ENCODE results near the gene LILRB3.
"Not testable (repeated sequence)": the region's sequence is repeated elsewhere in the genome, so short reads cannot be mapped to it uniquely, and the experiment has no call there.

LILRB3 gene

DNA sequence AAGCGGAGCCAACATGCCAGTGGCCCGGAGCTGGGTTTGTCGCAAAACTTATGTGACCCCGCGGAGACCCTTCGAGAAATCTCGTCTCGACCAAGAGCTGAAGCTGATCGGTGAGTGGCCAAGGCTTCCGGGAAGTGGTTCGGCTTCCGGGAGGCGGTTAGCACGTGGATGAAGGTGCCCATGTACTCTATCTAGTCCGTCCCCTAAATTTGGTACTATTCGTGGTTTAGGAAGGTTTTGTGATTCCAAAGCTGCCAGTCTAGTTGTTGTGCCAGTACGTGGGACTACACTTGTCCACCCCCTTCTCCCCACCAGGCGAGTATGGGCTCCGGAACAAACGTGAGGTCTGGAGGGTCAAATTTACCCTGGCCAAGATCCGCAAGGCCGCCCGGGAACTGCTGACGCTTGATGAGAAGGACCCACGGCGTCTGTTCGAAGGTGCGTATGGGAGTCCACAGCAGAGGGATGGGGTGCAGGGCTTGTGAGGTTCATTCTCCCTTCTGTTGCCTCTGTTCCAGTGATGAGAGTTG lies 21.6 kb downstream of the LILRB3 start:
- peak overlapping the region; percentile 97 for H3K27ac ChIP-seq (ENCODE audit: low read depth, low read length, severe bottlenecking)
- no peaks in the 10 kb centered on the region for H3K9me3 ChIP-seq (ENCODE audit: control insufficient read depth, low read length)
- H3K4me3 ChIP-seq (ENCODE audit: extremely low read depth, insufficient read depth, low read length, poor library complexity, severe bottlenecking): peak overlapping the region; percentile 81
- H3K36me3 ChIP-seq (ENCODE audit: control insufficient read depth, insufficient read depth, low read length): peaks cover 58% of the 10 kb centered on the region
- peaks cover 22% of the 10 kb centered on the region for H3K4me1 ChIP-seq (ENCODE audit: control insufficient read depth, insufficient read depth, low read length, poor library complexity, severe bottlenecking)
- 5 to 6% methylated on average over 20 to 21 of the region's 28 CpGs for WGBS, 2 experiments (ENCODE audit: insufficient coverage in 2 of 2)

DNA sequence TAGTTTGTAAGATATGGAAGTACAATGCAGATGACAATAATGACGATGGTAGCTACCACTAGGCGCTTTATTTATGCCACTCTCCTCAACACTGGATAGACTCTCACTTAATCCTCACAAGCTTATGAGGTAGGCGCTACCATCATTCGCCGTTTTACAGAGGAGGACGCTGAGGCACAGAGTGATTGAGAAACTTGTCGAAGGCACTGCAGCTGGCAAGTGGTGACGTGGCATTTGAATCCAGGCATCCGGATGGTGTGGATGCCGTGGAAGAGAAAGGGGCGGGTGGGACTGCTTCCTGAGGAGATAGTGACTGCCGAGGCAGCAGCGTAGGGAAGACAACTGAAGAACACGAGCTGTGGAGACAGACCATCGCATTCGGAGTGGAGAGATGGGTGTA lies 23.4 kb downstream of the LILRB3 start:
- peaks cover 53% of the 10 kb centered on the region for H3K36me3 ChIP-seq (ENCODE audit: control insufficient read depth, insufficient read depth, low read length)
- WGBS, 2 experiments (ENCODE audit: insufficient coverage in 2 of 2): 96% methylated on average over 13 to 14 of the region's 16 CpGs
- H3K27ac ChIP-seq (ENCODE audit: low read depth, low read length, severe bottlenecking): no peak overlapping the region
- no peak overlapping the region for H3K4me3 ChIP-seq (ENCODE audit: extremely low read depth, insufficient read depth, low read length, poor library complexity, severe bottlenecking)
- H3K4me1 ChIP-seq (ENCODE audit: control insufficient read depth, insufficient read depth, low read length, poor library complexity, severe bottlenecking): peaks cover 19% of the 10 kb centered on the region
- no peaks in the 10 kb centered on the region for H3K9me3 ChIP-seq (ENCODE audit: control insufficient read depth, low read length)

DNA sequence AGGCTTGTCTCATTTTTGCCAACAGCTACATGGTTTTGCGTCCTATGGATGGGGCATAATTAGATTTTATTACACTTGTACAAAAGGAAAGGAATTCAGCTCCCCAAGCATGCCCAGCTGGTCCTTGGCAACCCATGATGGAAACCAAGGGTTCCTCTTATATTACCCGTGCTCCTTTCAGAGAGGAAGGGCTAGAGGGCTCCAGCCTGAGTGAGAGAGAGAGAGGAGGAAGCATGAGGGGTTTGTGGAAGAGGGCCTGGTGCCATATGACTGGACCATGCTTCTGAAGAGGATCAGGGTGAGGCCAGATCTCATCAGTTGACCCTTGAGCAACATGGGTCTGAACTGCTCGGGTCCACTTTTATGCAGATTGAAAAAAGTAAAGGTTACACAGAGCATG lies 25.7 kb downstream of the LILRB3 start:
- Histone ChIP-seq H3K4me3 (ENCODE audit: extremely low read depth, insufficient read depth, low read length, poor library complexity, severe bottlenecking) (no peak overlapping the region), H3K27ac (ENCODE audit: low read depth, low read length, severe bottlenecking) (no peak overlapping the region), H3K36me3 (ENCODE audit: control insufficient read depth, insufficient read depth, low read length) (peaks cover 52% of the 10 kb centered on the region), H3K4me1 (ENCODE audit: control insufficient read depth, insufficient read depth, low read length, poor library complexity, severe bottlenecking) (peaks cover 11% of the 10 kb centered on the region), H3K9me3 (ENCODE audit: control insufficient read depth, low read length) (no peaks in the 10 kb centered on the region)
- 90 to 100% methylated on average over 2 of the region's 3 CpGs for WGBS, 2 experiments (ENCODE audit: insufficient coverage in 2 of 2)

DNA sequence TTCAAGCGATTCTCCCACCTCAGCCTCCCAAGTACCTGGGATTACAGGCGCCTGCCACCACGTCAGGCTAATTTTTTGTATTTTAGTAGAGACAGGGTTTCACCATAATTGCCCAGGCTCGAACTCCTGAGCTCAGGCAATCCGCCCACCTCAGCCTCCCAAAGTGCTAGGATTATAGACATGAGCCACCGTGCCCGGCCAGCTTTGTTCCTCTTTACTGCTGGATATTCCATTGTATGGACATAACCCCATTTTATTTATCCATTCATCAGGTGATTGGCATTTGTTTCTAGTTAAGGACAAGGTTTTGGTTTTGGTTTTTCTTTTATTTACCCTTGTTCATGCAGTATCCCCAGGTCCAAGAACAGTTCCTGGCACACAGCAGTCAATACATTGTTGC lies 26.3 kb downstream of the LILRB3 start:
- Histone ChIP-seq H3K9me3 (ENCODE audit: control insufficient read depth, low read length) (no peaks in the 10 kb centered on the region), H3K27ac (ENCODE audit: low read depth, low read length, severe bottlenecking) (no peak overlapping the region), H3K4me1 (ENCODE audit: control insufficient read depth, insufficient read depth, low read length, poor library complexity, severe bottlenecking) (peaks cover 8% of the 10 kb centered on the region), H3K36me3 (ENCODE audit: control insufficient read depth, insufficient read depth, low read length) (peaks cover 46% of the 10 kb centered on the region), H3K4me3 (ENCODE audit: extremely low read depth, insufficient read depth, low read length, poor library complexity, severe bottlenecking) (no peak overlapping the region)
- WGBS, 2 experiments (ENCODE audit: insufficient coverage in 2 of 2): 92% methylated on average over 4 of the region's 7 CpGs; no CpG with 5 or more reads in 1 of the 2 experiments

DNA sequence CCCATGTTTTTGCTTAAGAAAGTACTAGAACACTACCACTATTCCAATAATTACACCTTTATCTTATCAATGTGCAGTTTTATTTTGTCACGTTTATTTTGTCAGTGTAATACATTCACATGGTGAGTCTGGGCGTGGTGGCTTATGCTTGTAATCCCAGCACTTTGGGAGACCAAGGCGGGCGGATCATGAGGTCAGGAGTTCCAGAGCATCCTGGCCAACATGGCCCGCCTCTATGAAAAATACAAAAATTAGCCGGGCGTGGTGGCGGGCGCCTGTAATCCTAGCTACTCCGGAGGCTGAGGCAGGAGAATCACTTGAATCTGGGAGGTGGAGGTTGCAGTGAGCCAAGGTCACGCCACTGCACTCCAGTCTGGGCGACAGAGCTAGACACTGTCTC lies 28.3 kb downstream of the LILRB3 start:
- peaks cover 41% of the 10 kb centered on the region for H3K36me3 ChIP-seq (ENCODE audit: control insufficient read depth, insufficient read depth, low read length)
- not testable (repeated sequence) for H3K27ac ChIP-seq (ENCODE audit: low read depth, low read length, severe bottlenecking)

DNA sequence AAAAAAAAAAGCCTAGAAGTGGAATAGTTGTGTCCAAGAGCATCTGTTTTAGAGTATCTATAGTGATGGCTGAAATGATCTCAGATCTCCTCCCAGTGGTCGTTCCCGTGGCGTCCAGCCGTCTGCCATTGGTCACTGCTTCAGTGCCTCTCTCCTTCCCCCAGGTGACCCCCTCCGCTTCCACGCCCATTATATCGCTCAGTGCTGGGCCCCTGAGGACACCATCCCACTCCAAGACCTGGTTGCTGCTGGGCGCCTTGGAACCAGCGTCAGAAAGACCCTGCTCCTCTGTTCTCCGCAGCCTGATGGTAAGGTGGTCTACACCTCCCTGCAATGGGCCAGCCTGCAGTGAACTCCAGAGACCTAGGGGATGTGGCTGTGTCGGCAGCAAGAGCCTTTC lies 29.8 kb downstream of the LILRB3 start:
- 91 to 97% methylated on average over 5 to 11 of the region's 11 CpGs for WGBS, 2 experiments (ENCODE audit: insufficient coverage in 2 of 2)
- Histone ChIP-seq H3K4me1 (ENCODE audit: control insufficient read depth, insufficient read depth, low read length, poor library complexity, severe bottlenecking) (peaks cover 8% of the 10 kb centered on the region), H3K4me3 (ENCODE audit: extremely low read depth, insufficient read depth, low read length, poor library complexity, severe bottlenecking) (no peak overlapping the region), H3K27ac (ENCODE audit: low read depth, low read length, severe bottlenecking) (no peak overlapping the region), H3K9me3 (ENCODE audit: control insufficient read depth, low read length) (no peaks in the 10 kb centered on the region), H3K36me3 (ENCODE audit: control insufficient read depth, insufficient read depth, low read length) (peaks cover 44% of the 10 kb centered on the region)

More for the DNA sequence above, 28.3 kb downstream of the LILRB3 start:
- 90 to 97% methylated on average over 10 to 12 of the region's 12 CpGs for WGBS, 2 experiments (ENCODE audit: insufficient coverage in 2 of 2)
- H3K9me3 ChIP-seq (ENCODE audit: control insufficient read depth, low read length); H3K4me1 ChIP-seq (ENCODE audit: control insufficient read depth, insufficient read depth, low read length, poor library complexity, severe bottlenecking); H3K4me3 ChIP-seq (ENCODE audit: extremely low read depth, insufficient read depth, low read length, poor library complexity, severe bottlenecking): not testable (repeated sequence)

DNA sequence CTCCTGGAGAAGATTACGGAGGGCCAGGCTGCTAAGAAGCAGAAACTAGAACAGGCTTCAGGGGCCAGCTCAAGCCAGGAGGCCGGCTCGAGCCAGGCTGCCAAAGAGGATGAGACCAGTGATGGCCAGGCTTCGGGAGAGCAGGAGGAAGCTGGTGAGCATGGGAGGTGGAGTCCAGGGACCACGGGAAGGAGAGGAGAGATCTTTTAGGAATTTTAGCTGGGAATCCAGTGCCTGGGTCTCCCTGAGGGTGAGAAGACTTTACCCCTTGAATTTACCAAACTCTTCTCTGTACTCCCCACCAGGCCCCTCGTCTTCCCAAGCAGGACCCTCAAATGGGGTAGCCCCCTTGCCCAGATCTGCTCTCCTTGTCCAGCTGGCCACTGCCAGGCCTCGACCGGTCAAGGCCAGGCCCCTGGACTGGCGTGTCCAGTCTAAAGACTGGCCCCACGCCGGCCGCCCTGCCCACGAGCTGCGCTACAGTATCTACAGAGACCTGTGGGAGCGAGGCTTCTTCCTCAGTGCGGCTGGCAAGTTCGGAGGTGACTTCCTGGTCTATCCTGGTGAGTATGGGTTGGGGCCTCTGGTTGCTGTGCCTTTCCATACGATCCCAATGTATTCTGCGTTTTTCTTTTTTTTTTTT lies 30.9 kb downstream of the LILRB3 start:
- peak overlapping the region; percentile 99 for H3K27ac ChIP-seq (ENCODE audit: low read depth, low read length, severe bottlenecking)
- peaks cover 47% of the 10 kb centered on the region for H3K36me3 ChIP-seq (ENCODE audit: control insufficient read depth, insufficient read depth, low read length)
- H3K4me1 ChIP-seq (ENCODE audit: control insufficient read depth, insufficient read depth, low read length, poor library complexity, severe bottlenecking): peaks cover 17% of the 10 kb centered on the region
- H3K4me3 ChIP-seq (ENCODE audit: extremely low read depth, insufficient read depth, low read length, poor library complexity, severe bottlenecking): peak overlapping the region; percentile 70
- 66 to 68% methylated on average over 13 to 16 of the region's 19 CpGs for WGBS, 2 experiments (ENCODE audit: insufficient coverage in 2 of 2)
- no peaks in the 10 kb centered on the region for H3K9me3 ChIP-seq (ENCODE audit: control insufficient read depth, low read length)

DNA sequence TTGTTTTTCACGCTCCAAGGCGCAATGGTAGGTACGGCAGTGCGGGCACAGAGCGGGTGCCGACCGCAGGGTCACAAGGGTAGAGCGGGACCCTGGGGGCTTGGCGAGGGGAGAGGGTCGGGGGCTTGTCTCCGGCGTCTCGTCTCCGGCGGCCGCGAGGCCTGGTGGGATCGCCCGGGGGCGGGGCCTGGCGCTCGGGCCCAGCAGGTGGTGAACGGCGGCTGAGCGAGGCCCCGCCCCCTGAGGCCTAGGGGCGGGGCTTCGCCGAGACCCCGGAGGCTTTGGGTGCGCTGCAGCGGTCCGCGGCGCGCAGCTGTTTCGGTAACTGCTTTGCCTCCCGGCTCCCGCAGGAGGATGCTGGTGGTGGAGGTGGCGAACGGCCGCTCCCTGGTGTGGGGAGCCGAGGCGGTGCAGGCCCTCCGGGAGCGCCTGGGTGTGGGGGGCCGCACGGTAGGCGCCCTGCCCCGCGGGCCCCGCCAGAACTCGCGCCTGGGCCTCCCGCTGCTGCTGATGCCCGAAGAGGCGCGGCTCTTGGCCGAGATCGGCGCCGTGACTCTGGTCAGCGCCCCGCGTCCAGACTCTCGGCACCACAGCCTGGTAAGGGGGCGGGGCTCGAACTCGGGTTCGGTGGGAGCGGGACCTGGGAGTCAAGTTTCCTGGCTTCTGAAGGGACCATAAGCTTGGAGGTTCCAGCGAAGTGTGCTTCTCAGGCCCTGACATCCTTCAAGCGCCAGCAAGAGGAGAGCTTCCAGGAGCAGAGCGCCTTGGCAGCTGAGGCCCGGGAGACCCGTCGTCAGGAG lies 31.6 kb downstream of the LILRB3 start, which contains the start of gene TSEN34:
TSS of gene TSEN34 (plus strand) at position 298 of the 800 bp plus-strand sequence. CDS start at position 355, 57 bp downstream.
- H3K36me3 ChIP-seq (ENCODE audit: control insufficient read depth, insufficient read depth, low read length): peaks cover 55% of the 10 kb centered on the region
- no peaks in the 10 kb centered on the region for H3K9me3 ChIP-seq (ENCODE audit: control insufficient read depth, low read length)
- peaks cover 17% of the 10 kb centered on the region for H3K4me1 ChIP-seq (ENCODE audit: control insufficient read depth, insufficient read depth, low read length, poor library complexity, severe bottlenecking)
- H3K4me3 ChIP-seq (ENCODE audit: extremely low read depth, insufficient read depth, low read length, poor library complexity, severe bottlenecking): peak within 1 kb of the TSS; percentile 70
- 0 to 1% methylated on average over 44 to 58 of the region's 77 CpGs for WGBS, 2 experiments (ENCODE audit: insufficient coverage in 2 of 2)
- H3K27ac ChIP-seq (ENCODE audit: low read depth, low read length, severe bottlenecking): peak within 1 kb of the TSS; percentile 99

DNA sequence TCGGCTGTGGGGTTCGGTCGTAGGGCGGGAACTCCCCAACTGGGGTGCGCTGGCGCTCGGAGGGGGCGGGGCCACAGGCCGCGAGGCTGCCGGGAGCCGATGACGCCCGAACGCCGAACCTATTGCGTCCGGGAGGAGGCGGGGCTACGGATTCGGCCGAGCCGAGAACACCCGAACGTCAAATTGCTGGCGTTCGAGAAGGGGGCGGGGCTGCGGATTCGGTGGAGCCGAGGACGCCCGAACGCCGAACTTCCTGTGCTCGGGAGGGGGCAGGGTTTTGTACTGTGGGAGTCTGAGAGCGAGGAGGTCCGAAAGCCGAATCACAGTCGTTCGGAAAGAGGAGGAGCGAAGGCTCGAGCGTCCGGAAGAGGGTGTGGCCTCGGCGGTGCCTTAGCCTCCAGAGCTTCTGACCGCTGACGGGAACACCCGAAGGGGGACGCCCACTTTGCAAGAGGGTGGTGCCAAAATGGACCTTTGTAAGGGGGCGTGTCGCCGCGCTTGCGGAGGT lies 32.2 kb downstream of the LILRB3 start:
- WGBS, 2 experiments (ENCODE audit: insufficient coverage in 2 of 2): 0 to 2% methylated on average over 47 to 53 of the region's 56 CpGs
- peak overlapping the region; percentile 70 for H3K4me3 ChIP-seq (ENCODE audit: extremely low read depth, insufficient read depth, low read length, poor library complexity, severe bottlenecking)
- peak overlapping the region; percentile 99 for H3K27ac ChIP-seq (ENCODE audit: low read depth, low read length, severe bottlenecking)
- no peaks in the 10 kb centered on the region for H3K9me3 ChIP-seq (ENCODE audit: control insufficient read depth, low read length)
- H3K36me3 ChIP-seq (ENCODE audit: control insufficient read depth, insufficient read depth, low read length): peaks cover 54% of the 10 kb centered on the region
- H3K4me1 ChIP-seq (ENCODE audit: control insufficient read depth, insufficient read depth, low read length, poor library complexity, severe bottlenecking): peaks cover 17% of the 10 kb centered on the region

DNA sequence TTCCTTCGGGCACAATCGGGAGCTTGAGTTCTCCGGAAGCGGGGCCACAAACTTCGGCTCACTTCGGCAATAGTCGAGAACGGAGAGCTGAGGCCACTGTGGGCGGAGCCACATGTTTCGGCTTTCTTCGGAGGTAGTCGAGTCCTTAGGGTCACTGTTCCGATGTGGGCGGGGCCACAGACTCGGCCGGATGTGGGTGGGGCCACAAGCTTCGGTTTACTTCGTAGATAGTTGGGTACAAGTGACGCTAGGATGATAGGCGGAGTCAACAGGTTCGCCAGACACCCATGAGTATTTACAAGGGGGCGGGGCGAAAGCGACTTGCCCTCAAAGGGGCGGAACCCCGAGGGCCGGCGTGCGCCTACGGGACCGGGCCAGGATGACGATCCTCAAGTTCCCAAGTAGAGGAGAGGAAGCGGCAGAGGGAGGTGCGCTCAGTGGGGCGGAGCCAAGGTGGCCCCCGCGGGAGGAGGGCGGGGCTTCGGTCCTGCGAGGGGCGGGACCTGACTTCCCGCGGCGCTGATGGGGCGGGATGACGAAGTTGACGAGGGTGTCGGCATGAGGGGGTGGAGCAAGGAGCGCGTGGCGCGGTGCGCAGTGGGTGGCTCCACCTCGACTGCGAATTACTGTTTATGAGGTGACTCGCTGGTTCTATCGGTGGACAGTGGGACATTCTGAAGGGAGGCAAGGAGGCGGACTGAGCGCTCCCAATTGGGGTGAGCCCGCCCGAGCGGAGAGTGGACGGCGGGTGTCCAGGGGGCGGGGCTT lies 32.9 kb downstream of the LILRB3 start:
- Histone ChIP-seq H3K4me1 (ENCODE audit: control insufficient read depth, insufficient read depth, low read length, poor library complexity, severe bottlenecking) (peaks cover 17% of the 10 kb centered on the region), H3K36me3 (ENCODE audit: control insufficient read depth, insufficient read depth, low read length) (peaks cover 54% of the 10 kb centered on the region), H3K9me3 (ENCODE audit: control insufficient read depth, low read length) (no peaks in the 10 kb centered on the region), H3K4me3 (ENCODE audit: extremely low read depth, insufficient read depth, low read length, poor library complexity, severe bottlenecking) (peak overlapping the region; percentile 86), H3K27ac (ENCODE audit: low read depth, low read length, severe bottlenecking) (peak overlapping the region; percentile 99)
- WGBS, 2 experiments (ENCODE audit: insufficient coverage in 2 of 2): 0% methylated on average over 48 to 65 of the region's 65 CpGs

All from mesodermal cell (in vitro differentiated cells).